K562 (cell line): ENCODE measurements around the gene MAPK8IP1. TPM values are rescaled to one million over a fixed set of nuclear protein-coding genes. Genes with fewer than 3 reads are reported as not detected.

Experiments
- EP300 ChIP-seq: IDR thresholded peaks from 2 replicates; pipeline ENCODE4 v1.6.1; 2012; ENCODE audit warnings: low read length, improper control_type of control experiment
- NR2C1 ChIP-seq, 2 experiments: fragments of 450-650 bp; IDR thresholded peaks; 2 replicates each; pipeline ENCODE4 v1.6.1; 2017; ENCODE audit warnings: mild to moderate bottlenecking in 2 of 2, antibody characterized with exemption in 1 of 2, inconsistent platforms in 1 of 2, missing compliant biosample characterization in 1 of 2, missing genetic modification characterization in 1 of 2
- PATZ1 ChIP-seq: fragments of 250-450 bp; sonication (Bioruptor Pico); IDR thresholded peaks from 2 replicates; pipeline ENCODE4 v1.5.0; 2020; ENCODE audit warnings: mild to moderate bottlenecking, borderline replicate concordance
- PHF8 ChIP-seq: fragments of 200-600 bp; sonication (generic); IDR thresholded peaks from 2 replicates; pipeline ENCODE4 v1.6.1; 2012; ENCODE audit warnings: mixed run types, mild to moderate bottlenecking, inconsistent platforms, low read length, moderate library complexity, borderline replicate concordance
- RFX1 ChIP-seq: fragments of 450-650 bp; IDR thresholded peaks from 2 replicates; pipeline ENCODE4 v1.6.1; 2016; ENCODE audit warnings: mild to moderate bottlenecking, moderate library complexity
- STAG1 ChIP-seq: sonication (generic); formaldehyde crosslinking; IDR thresholded peaks from 2 replicates; pipeline ENCODE4 v1.5.0; 2020; ENCODE audit warnings: missing genetic modification reagents, borderline replicate concordance
- STAT5B ChIP-seq: fragments of 250-450 bp; sonication (Bioruptor Pico); IDR thresholded peaks from 2 replicates; pipeline ENCODE4 v1.8.0; 2021; ENCODE audit warnings: mild to moderate bottlenecking, inconsistent platforms
- TAF1 ChIP-seq: IDR thresholded peaks from 2 replicates; pipeline ENCODE4 v1.6.1; 2011; ENCODE audit warnings: mild to moderate bottlenecking, low read length, moderate library complexity; ENCODE audit not compliant: insufficient read depth, control insufficient read depth, severe bottlenecking; ENCODE audit errors: extremely low read depth
- TAL1 ChIP-seq: fragments of 450-650 bp; IDR thresholded peaks from 2 replicates; pipeline ENCODE4 v1.6.1; 2016; ENCODE audit warnings: mild to moderate bottlenecking
- ZNF583 ChIP-seq: fragments of 250-450 bp; sonication (Bioruptor Pico); IDR thresholded peaks from 2 replicates; pipeline ENCODE4 v1.4.0; 2020
- ZNF699 ChIP-seq: fragments of 250-450 bp; sonication (Bioruptor Pico); IDR thresholded peaks from 2 replicates; pipeline ENCODE4 v1.8.0; 2021; ENCODE audit warnings: mild to moderate bottlenecking, moderate library complexity; ENCODE audit not compliant: insufficient replicate concordance
- polyA plus RNA-seq, 8 experiments: library from polyadenylated mRNA; depleted of rRNA in 4 of 8; stranded (reverse) in 5 of 8; unstranded in 3 of 8; fragments of >200 nt; fragmentation: Nextera tagmentation in 2 of 8; fragmentation: Illumina TruSeq in 1 of 8; extraction: Ambion mirVana in 2 of 8; extraction: Trizol in 1 of 8; gene quantifications; 2 replicates each; pipeline versions ENCODE4 v1.2.1 to v1.2.3, GENCODE V29; 2011 to 2014; ENCODE audit warnings: inconsistent platforms in 1 of 8, missing spikeins in 1 of 8
- total RNA-seq, 7 experiments: library from RNA; depleted of rRNA in 6 of 7; stranded (reverse); fragments of >200 nt in 6 of 7; fragmentation: Illumina TruSeq in 2 of 7; extraction: Trizol in 2 of 7; gene quantifications; 2 replicates each; pipeline versions ENCODE4 v1.2.1 to v1.2.3, GENCODE V29; 2011 to 2021; ENCODE audit warnings: low replicate concordance in 1 of 7
- TF ChIP-seq, protein P1 (sequence below): fragments of 200-400 bp; formaldehyde crosslinking; IDR thresholded peaks from 2 replicates; pipeline ENCODE4 v1.6.1; 2017; ENCODE audit warnings: mild to moderate bottlenecking, low read depth, low read length, moderate library complexity

The MAPK8IP1 gene
- total and polyA plus RNA-seq, 9 of the 15 experiments (the other 6 are each of a cell fraction or from before 2014, with no cell fraction given) = 0.13 to 6.9 (median 2.5) TPM

GRCh38 chr11:45904309-45904915 lies 19.0 kb downstream of the MAPK8IP1 start (continued):
- TF ChIP-seq TAF1 (peak; percentile 25), STAT5B (CRISPR knock-in tag) (no peak), ZNF583 (CRISPR knock-in tag) (no peak), RFX1 (no peak), PATZ1 (CRISPR knock-in tag) (no peak), TAL1 (peak; percentile 82), ZNF699 (CRISPR knock-in tag) (no peak), EP300 (no peak; the same call in 1 of the 2 replicates), PHF8 (no peak), NR2C1 (IDR thresholded peaks at IDR 0.05) (peak; percentile 91), NR2C1 (tag; IDR thresholded peaks at IDR 0.05) (peak; percentile 87), STAG1 (no peak)
- TF ChIP-seq, protein P1, sequence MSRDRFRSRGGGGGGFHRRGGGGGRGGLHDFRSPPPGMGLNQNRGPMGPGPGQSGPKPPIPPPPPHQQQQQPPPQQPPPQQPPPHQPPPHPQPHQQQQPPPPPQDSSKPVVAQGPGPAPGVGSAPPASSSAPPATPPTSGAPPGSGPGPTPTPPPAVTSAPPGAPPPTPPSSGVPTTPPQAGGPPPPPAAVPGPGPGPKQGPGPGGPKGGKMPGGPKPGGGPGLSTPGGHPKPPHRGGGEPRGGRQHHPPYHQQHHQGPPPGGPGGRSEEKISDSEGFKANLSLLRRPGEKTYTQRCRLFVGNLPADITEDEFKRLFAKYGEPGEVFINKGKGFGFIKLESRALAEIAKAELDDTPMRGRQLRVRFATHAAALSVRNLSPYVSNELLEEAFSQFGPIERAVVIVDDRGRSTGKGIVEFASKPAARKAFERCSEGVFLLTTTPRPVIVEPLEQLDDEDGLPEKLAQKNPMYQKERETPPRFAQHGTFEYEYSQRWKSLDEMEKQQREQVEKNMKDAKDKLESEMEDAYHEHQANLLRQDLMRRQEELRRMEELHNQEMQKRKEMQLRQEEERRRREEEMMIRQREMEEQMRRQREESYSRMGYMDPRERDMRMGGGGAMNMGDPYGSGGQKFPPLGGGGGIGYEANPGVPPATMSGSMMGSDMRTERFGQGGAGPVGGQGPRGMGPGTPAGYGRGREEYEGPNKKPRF = no peak
